ENCODE measurements around the gene ZNF276.
"Not testable (repeated sequence)": the region's sequence is repeated elsewhere in the genome, so short reads cannot be mapped to it uniquely, and the experiment has no call there.

The ZNF276 gene

GRCh38 chr16:89695875-89696669, 25.3 kb upstream of the ZNF276 start:
- DNase-seq: no peak

DNA sequence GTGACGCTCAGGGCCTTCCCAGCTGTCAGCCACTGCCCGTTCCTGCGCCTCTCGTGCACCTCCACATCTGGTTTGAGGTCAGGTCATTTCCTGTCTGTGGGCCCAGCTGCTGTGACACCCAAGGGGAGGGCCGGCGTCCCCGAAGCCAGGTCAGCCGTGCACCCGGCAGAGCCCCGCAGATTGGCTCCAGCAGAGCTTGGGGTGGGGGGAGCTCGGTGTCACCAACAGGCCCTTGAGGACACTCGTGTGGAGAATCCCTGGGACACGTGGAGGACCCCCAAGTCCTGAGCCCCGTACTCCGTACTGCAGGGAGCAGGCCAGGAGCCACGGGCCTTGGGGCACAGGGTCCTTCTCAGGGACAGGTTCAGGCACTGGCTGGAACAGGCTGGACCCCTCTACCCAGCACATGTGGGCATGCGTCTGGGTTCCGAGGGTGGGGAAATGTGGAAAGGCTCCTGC, 24.6 kb upstream of the ZNF276 start:
- DNase-seq: no peak

- no peak for DNase-seq
Measured at GRCh38 chr16:89697161-89697615, 24.1 kb upstream of the ZNF276 start.

GRCh38 chr16:89697616-89698331, 23.6 kb upstream of the ZNF276 start:
- DNase-seq: no peak

- DNase-seq: not testable (repeated sequence)
Measured at GRCh38 chr16:89698717-89699116, 22.6 kb upstream of the ZNF276 start.

- not testable (repeated sequence) for DNase-seq
Measured at GRCh38 chr16:89699629-89700099, 21.7 kb upstream of the ZNF276 start.

DNA sequence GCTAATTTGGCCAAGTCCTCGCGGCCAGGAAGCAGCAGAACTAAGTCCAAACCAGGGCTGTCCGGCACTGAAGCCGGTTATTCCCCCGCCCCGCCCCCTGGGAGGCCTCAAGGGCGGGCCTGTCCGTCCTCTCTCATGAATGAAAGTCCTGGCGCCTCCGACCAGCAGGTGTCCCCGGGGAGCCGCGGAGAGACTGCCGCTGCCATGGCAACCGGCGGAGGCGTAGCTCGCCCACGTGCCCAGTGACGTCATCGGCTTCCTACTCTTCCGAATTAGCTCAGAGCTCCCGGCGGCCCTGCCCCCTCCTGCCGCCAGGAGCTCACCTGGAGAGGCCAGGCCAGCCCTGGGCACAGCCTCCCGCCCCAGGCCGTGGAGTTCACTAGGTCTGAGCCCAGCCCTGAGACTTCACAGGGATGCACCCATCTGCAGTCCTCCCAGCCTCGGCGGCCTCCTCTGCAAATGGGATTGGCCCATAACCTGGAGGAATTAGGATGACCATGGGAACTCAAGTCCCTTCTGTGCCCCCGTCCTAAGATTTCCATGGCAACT, 21.2 kb upstream of the ZNF276 start:
- peak; percentile 92 for DNase-seq

DNA sequence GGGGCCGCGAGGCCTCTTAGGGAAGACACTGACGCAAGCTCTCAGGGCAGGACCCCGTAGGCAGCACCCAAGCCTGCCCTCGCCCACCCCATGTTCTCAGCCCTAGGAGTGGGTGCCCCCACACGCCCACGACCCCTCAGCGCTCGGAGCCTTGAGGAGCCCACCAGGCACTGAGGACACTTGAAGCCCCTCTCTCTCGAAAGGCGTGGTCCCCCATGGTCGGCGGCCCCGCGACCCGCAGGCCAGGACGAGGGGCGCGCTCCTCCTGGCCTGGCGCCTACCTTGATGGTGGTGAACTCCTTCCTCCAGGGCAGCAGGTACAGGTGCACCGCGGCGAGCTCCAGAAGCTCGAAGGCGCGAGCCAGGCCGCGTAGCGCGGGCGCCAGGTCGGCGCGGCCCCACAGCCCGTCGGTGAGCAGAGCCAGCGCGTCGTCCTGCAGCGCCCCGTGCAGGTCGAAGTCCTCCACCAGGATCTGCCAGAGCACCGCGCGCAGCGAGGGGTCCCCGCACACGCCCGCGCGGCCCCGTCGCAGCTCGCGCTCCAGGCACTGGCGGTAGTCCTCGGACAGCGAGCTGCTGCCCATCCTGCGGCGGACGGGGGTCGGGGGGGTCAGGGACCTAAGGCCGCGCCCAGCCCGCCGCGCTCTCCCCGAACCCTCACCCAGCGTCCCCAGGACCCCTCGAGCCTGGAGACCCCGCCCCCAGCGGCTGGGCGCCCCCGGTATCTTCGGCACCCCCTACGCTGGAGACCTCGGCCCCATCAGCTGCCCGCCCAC, 20.5 kb upstream of the ZNF276 start:
- DNase-seq: no peak

DNA sequence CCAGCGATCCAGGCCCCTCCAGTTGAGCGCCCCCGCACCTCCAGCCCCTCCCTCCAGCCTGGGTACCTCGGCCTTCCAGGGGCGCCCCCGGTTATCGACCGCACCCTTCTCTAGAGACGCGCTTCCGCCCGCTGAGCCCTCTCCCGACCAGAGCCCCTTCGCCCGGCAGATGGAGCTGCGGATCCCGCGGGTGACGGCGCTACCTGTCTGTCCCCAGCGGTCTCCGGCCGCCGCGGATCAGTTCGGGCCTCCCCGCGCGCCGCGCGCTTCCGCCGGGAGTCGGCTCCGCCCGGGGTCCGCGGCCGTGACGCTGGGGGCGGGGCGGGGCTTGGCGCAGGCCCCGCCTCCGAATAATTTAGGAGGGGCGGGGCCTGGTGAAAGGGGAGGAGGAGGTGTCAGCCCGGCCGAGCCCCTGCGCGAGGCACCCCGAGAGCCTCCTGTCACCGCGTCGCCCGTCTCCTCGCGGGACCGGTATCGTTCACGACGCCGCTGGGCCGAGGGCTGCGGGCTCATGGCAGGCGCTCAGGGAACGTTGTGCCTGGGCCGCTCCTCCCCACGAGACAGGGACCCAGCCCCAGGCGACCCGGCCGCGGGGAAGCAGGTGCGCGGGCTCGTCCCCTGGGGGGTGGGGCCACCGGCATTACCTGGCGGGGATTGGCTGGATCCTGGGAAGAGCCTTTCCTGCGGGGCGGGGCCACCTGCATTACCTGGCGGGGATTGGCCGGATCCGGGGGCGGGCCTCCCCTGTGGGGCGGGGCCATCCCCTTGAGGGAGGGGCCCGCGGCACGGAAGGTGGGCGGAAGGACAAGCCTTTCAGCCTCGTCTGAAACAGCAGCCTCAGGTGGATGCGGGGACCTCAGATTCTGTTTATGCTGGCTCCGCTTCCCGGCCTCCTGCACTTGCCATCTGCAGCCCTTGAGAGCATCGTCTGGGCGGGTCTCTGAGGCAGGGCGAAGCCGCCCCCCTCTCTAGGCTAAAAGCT, 19.6 kb upstream of the ZNF276 start, which contains the start of gene SPATA2L:
TSS of gene SPATA2L (minus strand) at position 281 of the 982 bp plus-strand sequence. CDS start 473 bp downstream, outside the sequence.
- peak; percentile 81 for DNase-seq

GRCh38 chr16:89704281-89704680, 17.1 kb upstream of the ZNF276 start:
- no peak for DNase-seq

- no peak for DNase-seq
Measured at GRCh38 chr16:89705006-89705405, 16.3 kb upstream of the ZNF276 start.

GRCh38 chr16:89706518-89707260, 14.6 kb upstream of the ZNF276 start:
- no peak for DNase-seq

- no peak for DNase-seq
Measured at GRCh38 chr16:89707695-89708094, 13.6 kb upstream of the ZNF276 start.

GRCh38 chr16:89708481-89708931, 12.8 kb upstream of the ZNF276 start:
- no peak for DNase-seq

DNA sequence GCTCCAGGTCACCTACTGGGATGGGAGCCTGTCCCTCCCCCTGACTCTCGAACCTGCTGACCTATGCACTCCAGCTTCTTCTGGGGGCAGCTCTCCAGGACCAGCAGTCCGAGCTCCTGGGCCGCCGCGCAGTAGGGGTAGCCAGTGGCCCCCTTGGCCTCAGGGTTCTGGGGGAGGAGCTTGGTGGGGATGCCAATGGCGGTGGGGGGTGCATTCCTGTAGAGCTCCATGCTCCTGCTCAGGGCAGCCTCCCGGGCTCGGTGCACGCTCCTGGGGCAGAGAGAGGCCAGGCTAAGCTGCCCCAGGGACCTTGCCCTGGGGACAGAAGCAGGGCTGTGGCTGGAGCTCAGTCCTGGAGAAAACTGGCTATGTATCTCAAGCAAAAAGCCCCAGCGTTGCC, 12.2 kb upstream of the ZNF276 start:
- no peak for DNase-seq

DNA sequence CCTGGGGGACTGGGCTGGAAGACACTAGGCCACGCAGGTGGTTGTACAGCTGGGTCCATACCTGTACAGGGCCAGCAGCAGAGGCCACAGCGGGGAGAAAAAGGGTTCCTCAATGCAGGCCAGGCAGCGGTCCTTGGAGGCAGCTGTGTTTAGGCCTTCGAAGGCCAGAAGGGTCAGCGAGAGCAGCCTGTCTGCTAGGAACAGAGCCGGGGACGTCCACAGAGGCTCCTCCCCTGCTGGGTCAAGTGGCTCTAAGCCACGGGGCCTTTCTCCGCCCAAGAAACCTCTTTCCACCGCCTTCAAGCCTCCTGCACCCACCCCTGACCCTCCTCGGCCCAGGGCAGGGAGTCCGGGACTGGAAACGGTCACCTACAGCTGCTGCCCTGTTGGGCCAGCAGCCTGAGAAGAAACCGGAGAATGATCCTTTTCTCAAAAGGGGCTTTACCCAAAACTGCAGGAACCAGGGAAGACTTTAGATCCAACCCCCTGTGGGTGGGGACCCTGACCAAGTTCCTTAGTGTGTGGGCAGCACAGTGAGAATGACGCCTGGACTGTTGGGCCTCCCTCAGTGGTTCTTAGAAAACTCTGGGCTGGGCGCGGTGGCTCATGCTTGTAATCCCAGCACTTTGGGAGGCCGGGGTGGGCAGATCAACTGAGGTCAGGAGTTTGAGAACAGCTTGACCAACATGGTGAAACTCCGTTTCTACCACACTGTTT, 11.5 kb upstream of the ZNF276 start:
- DNase-seq: no peak

GRCh38 chr16:89710709-89711564, 10.4 kb upstream of the ZNF276 start:
- no peak for DNase-seq

DNA sequence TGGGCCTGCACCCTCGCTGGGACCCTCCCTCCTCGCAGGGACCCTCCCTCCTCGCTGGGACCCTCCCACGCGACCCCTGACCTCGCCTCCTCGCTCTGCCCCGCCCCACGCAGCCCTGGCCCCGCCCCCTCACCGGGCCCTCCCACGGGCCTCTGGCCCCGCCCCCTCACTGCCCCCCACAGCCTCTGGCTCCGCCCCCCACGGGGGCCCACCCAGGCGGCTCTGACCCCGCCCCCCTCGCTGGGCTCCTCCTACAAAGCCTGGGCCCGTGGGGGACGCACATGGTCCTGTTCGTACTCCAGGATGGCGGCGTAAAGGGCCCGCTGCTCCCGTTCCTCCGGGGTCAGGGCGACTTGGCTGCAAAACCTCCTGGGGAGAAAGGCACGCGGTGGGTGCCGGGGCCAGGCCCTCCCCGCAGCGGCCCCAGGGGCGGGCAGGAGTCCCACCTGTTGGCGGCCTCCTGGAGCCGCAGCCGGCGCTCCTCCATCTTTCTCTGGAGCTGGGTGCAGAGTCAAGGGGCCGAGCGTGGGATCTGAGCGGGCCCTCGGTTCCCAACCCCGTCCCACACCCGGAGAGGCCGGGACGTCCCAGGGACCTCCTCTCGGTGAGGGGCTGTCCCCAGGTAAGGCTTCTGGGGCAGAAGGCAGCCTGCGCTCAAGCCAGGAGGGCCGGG, 9.6 kb upstream of the ZNF276 start:
- DNase-seq: no peak

Measured in NCI-H748 treated with DMSO at 0.1 percent for 48 hours (cell line).